Measurements from ENCODE around the gene APBA2.

- no peak for TF ChIP-seq CTCF (IDR thresholded peaks at IDR 0.05)
- no peak for TF ChIP-seq POLR2A (IDR thresholded peaks at IDR 0.05; ENCODE audit: low read depth)
- TF ChIP-seq EP300 (IDR thresholded peaks at IDR 0.05): no peak
- no peak for TF ChIP-seq POLR2AphosphoS5 (IDR thresholded peaks at IDR 0.05)
Observed at GRCh38 chr15:28989239-28989830, 103.6 kb downstream of the APBA2 start.
